Measurements from ENCODE around the gene CMSS1. TPM values are rescaled to one million over a fixed set of nuclear protein-coding genes. Genes with fewer than 3 reads are reported as not detected.
A peak's percentile ranks its signal among the peaks of the same experiment; 100 is the strongest.

Gene CMSS1
- total and polyA plus RNA-seq, 2 of the 13 experiments (the other 11 are each of a cell fraction or from before 2014, with no cell fraction given) = 6.4 to 48.7 TPM

- no peak for TF ChIP-seq CEBPZ (IDR thresholded peaks at IDR 0.05; ENCODE audit: low read length)
- peak; percentile 39 for TF ChIP-seq XRCC5 (optimal IDR thresholded peaks at IDR 0.05; ENCODE audit: low read length)
- TF ChIP-seq HNRNPH1 (optimal IDR thresholded peaks at IDR 0.05; ENCODE audit: low read depth, low read length) = no peak
- TF ChIP-seq FOXP4 (CRISPR knock-in tag; IDR thresholded peaks at IDR 0.05) = peak; percentile 47; the same call in 1 of the 2 replicates
- no peak; the same call in 1 of the 2 replicates for TF ChIP-seq DRAP1 (CRISPR knock-in tag; IDR thresholded peaks at IDR 0.05)
- no peak for TF ChIP-seq HIVEP1 (CRISPR knock-in tag; IDR thresholded peaks at IDR 0.05)
- TF ChIP-seq ZNF557 (CRISPR knock-in tag; IDR thresholded peaks at IDR 0.05) = no peak
- TF ChIP-seq ATF4 (CRISPR knock-in tag; IDR thresholded peaks at IDR 0.05) = peak in 1 of 2 experiments; percentile 74; a peak in 2 of 4 replicates
- no peak for TF ChIP-seq SP1 (IDR thresholded peaks at IDR 0.05)
- peak; percentile 89 for TF ChIP-seq SP1 (CRISPR knock-in tag; IDR thresholded peaks at IDR 0.05)
- peak; percentile 53; the same call in 1 of the 2 replicates for TF ChIP-seq ZNF709 (CRISPR knock-in tag; IDR thresholded peaks at IDR 0.05)
- no peak for TF ChIP-seq ZNF83 (CRISPR knock-in tag; IDR thresholded peaks at IDR 0.05; ENCODE audit: borderline replicate concordance)
- peak; percentile 76 for TF ChIP-seq ZFX (CRISPR knock-in tag; IDR thresholded peaks at IDR 0.05; ENCODE audit: low read depth)
- peak; percentile 90 for TF ChIP-seq FOXJ3 (CRISPR knock-in tag; IDR thresholded peaks at IDR 0.05; ENCODE audit: borderline replicate concordance)
- no peak for TF ChIP-seq ARNT2 (CRISPR knock-in tag; IDR thresholded peaks at IDR 0.05; ENCODE audit: low read depth)
- no peak for TF ChIP-seq KDM3A (CRISPR knock-in tag; IDR thresholded peaks at IDR 0.05; ENCODE audit: low read depth)
- no peak for TF ChIP-seq FUBP1 (CRISPR knock-in tag; IDR thresholded peaks at IDR 0.05; ENCODE audit: borderline replicate concordance)
- no peak for TF ChIP-seq ZNF12 (CRISPR knock-in tag; IDR thresholded peaks at IDR 0.05)
- TF ChIP-seq ATF5 (CRISPR knock-in tag; IDR thresholded peaks at IDR 0.05; ENCODE audit: low read depth) = no peak
- no peak for TF ChIP-seq NFATC3 (CRISPR knock-in tag; IDR thresholded peaks at IDR 0.05)
Observed at GRCh38 chr3:99817437-99818240, at the start of gene CMSS1 (continued).

Measured in HepG2 (cell line).